ENCODE results near the gene FYN. TPM values are rescaled to one million over a fixed set of nuclear protein-coding genes. Genes with fewer than 3 reads are reported as not detected.

Gene FYN
- total RNA-seq, 1 donor from 2014 or later = 121 TPM

GRCh38 chr6:111812060-111813038, 60.9 kb downstream of the FYN start:
- TF ChIP-seq CTCF (IDR thresholded peaks at IDR 0.05) = no peak
- Mint-ChIP-seq H3K9me3 (ENCODE audit: unreplicated experiment) (no peaks in the 10 kb centered on the region), H3K27me3 (ENCODE audit: unreplicated experiment) (no peaks in the 10 kb centered on the region), H3K4me3 (ENCODE audit: unreplicated experiment) (no peak overlapping the region), H3K27ac (ENCODE audit: unreplicated experiment) (no peak overlapping the region), H3K4me1 (ENCODE audit: unreplicated experiment) (peaks cover 16% of the 10 kb centered on the region), H3K36me3 (ENCODE audit: unreplicated experiment) (peaks cover 18% of the 10 kb centered on the region)
- DNase-seq (ENCODE audit: extremely low spot score, unreplicated experiment) = no peak

- H3K27ac Mint-ChIP-seq (ENCODE audit: unreplicated experiment) = no peak overlapping the region
- H3K4me3 Mint-ChIP-seq (ENCODE audit: unreplicated experiment) = no peak overlapping the region
- H3K4me1 Mint-ChIP-seq (ENCODE audit: unreplicated experiment) = peaks cover 20% of the 10 kb centered on the region
- DNase-seq (ENCODE audit: extremely low spot score, unreplicated experiment) = no peak
- peaks cover 18% of the 10 kb centered on the region for H3K36me3 Mint-ChIP-seq (ENCODE audit: unreplicated experiment)
- TF ChIP-seq CTCF (IDR thresholded peaks at IDR 0.05) = no peak
- H3K27me3 Mint-ChIP-seq (ENCODE audit: unreplicated experiment) = no peaks in the 10 kb centered on the region
- H3K9me3 Mint-ChIP-seq (ENCODE audit: unreplicated experiment) = no peaks in the 10 kb centered on the region
Observed at GRCh38 chr6:111810294-111811131, 62.7 kb downstream of the FYN start.

- DNase-seq (ENCODE audit: extremely low spot score, unreplicated experiment) = no peak
- Mint-ChIP-seq H3K4me3 (ENCODE audit: unreplicated experiment) (no peak overlapping the region), H3K27ac (ENCODE audit: unreplicated experiment) (no peak overlapping the region), H3K36me3 (ENCODE audit: unreplicated experiment) (peaks cover 18% of the 10 kb centered on the region), H3K27me3 (ENCODE audit: unreplicated experiment) (no peaks in the 10 kb centered on the region), H3K9me3 (ENCODE audit: unreplicated experiment) (no peaks in the 10 kb centered on the region), H3K4me1 (ENCODE audit: unreplicated experiment) (peaks cover 27% of the 10 kb centered on the region)
- TF ChIP-seq CTCF (IDR thresholded peaks at IDR 0.05) = no peak
Observed at GRCh38 chr6:111809766-111810165, 63.5 kb downstream of the FYN start.

GRCh38 chr6:111809264-111809663, 64.0 kb downstream of the FYN start:
- no peak overlapping the region for H3K4me3 Mint-ChIP-seq (ENCODE audit: unreplicated experiment)
- no peak for DNase-seq (ENCODE audit: extremely low spot score, unreplicated experiment)
- no peaks in the 10 kb centered on the region for H3K9me3 Mint-ChIP-seq (ENCODE audit: unreplicated experiment)
- no peaks in the 10 kb centered on the region for H3K27me3 Mint-ChIP-seq (ENCODE audit: unreplicated experiment)
- peaks cover 18% of the 10 kb centered on the region for H3K36me3 Mint-ChIP-seq (ENCODE audit: unreplicated experiment)
- no peak for TF ChIP-seq CTCF (IDR thresholded peaks at IDR 0.05)
- H3K27ac Mint-ChIP-seq (ENCODE audit: unreplicated experiment) = no peak overlapping the region
- H3K4me1 Mint-ChIP-seq (ENCODE audit: unreplicated experiment) = peaks cover 31% of the 10 kb centered on the region

GRCh38 chr6:111808493-111808892, 64.8 kb downstream of the FYN start:
- Mint-ChIP-seq H3K36me3 (ENCODE audit: unreplicated experiment) (peaks cover 13% of the 10 kb centered on the region), H3K9me3 (ENCODE audit: unreplicated experiment) (no peaks in the 10 kb centered on the region), H3K4me3 (ENCODE audit: unreplicated experiment) (no peak overlapping the region), H3K27me3 (ENCODE audit: unreplicated experiment) (no peaks in the 10 kb centered on the region), H3K4me1 (ENCODE audit: unreplicated experiment) (peaks cover 32% of the 10 kb centered on the region), H3K27ac (ENCODE audit: unreplicated experiment) (no peak overlapping the region)
- no peak for TF ChIP-seq CTCF (IDR thresholded peaks at IDR 0.05)
- DNase-seq (ENCODE audit: extremely low spot score, unreplicated experiment) = no peak
